ENCODE measurements around the gene HDAC4. TPM values are rescaled to one million over a fixed set of nuclear protein-coding genes. Genes with fewer than 3 reads are reported as not detected.
A peak's percentile ranks its signal among the peaks of the same experiment; 100 is the strongest.

The HDAC4 gene
- total RNA-seq, 1 donor, result 20.3 TPM

- TF ChIP-seq, protein P1, sequence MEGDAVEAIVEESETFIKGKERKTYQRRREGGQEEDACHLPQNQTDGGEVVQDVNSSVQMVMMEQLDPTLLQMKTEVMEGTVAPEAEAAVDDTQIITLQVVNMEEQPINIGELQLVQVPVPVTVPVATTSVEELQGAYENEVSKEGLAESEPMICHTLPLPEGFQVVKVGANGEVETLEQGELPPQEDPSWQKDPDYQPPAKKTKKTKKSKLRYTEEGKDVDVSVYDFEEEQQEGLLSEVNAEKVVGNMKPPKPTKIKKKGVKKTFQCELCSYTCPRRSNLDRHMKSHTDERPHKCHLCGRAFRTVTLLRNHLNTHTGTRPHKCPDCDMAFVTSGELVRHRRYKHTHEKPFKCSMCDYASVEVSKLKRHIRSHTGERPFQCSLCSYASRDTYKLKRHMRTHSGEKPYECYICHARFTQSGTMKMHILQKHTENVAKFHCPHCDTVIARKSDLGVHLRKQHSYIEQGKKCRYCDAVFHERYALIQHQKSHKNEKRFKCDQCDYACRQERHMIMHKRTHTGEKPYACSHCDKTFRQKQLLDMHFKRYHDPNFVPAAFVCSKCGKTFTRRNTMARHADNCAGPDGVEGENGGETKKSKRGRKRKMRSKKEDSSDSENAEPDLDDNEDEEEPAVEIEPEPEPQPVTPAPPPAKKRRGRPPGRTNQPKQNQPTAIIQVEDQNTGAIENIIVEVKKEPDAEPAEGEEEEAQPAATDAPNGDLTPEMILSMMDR (IDR thresholded peaks at IDR 0.05; ENCODE audit: insufficient read depth, low read depth, low read length), result no peak
- DNase-seq (ENCODE audit: low read depth), result no peak
- no peak overlapping the region for H3K4me3 ChIP-seq (ENCODE audit: low read depth, low read length)
These were observed 245.6 kb downstream of the HDAC4 start for GRCh38 chr2:239154971-239155805.

DNA sequence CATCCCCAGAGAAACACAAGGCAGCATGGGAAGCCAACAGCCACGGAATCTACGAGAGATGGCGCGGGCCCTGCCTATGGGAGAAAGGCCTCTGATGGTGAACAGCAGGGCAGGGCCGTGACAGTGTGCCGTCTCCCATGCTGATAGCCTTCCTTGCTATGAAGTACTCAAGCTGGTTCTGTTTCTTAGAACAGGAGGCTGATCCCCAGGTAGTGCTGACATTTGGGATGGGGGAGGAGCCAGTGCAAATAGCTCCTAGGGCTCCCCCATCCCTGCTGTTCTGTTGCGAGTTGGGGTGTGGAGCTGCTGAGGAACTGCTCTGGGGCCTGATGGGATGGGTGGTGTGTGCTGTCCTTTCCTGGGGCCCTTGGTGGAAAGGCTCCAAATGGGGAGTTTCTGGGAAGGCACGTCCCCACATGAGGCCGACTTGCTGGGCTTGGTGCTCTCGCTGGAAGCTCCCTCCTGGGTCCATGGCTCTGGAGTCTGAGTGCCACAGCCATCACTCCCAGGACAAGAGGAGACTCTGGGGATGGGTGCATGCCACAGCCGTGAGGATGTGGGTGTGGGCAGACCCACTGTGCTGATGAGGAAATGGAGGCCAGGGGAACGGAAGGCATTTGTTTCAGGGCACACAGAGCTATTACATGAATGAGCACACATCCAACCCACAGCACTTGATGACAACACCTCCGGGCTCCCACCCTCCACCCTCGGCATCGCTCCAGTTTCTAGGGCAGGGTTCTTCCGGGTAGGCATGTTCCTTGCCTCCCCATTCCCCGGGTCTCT, 246.8 kb downstream of the HDAC4 start:
- TF ChIP-seq, protein P1 (IDR thresholded peaks at IDR 0.05; ENCODE audit: insufficient read depth, low read depth, low read length), result no peak
- DNase-seq (ENCODE audit: low read depth), result no peak

DNA sequence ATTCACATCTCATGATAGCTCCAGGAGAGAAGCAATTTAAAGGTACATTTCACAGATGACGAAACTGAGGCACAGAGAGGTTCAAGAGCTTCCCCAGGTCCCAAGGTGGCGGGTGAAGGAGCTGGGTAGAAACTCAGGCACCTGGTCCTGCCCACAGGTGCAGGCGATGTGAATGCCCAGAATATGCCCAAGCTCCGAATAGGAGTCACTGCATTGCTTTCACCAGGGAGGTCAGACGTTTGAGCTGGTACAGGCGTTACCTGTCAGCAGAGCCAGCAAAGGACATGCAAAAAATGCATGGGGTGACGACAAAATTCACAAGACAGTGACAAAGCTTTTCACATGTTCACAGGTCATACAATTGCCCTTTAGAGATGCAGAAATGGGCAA, 247.9 kb downstream of the HDAC4 start:
- no peak for DNase-seq (ENCODE audit: low read depth)
- no peak overlapping the region for H3K4me3 ChIP-seq (ENCODE audit: low read depth, low read length)
- TF ChIP-seq, protein P1 (IDR thresholded peaks at IDR 0.05; ENCODE audit: insufficient read depth, low read depth, low read length), result no peak

More for the DNA sequence above, 246.8 kb downstream of the HDAC4 start:
- H3K4me3 ChIP-seq (ENCODE audit: low read depth, low read length), result no peak overlapping the region

GRCh38 chr2:239152239-239152915, 248.4 kb downstream of the HDAC4 start:
- DNase-seq (ENCODE audit: low read depth), result no peak
- TF ChIP-seq, protein P1 (IDR thresholded peaks at IDR 0.05; ENCODE audit: insufficient read depth, low read depth, low read length), result no peak

DNA sequence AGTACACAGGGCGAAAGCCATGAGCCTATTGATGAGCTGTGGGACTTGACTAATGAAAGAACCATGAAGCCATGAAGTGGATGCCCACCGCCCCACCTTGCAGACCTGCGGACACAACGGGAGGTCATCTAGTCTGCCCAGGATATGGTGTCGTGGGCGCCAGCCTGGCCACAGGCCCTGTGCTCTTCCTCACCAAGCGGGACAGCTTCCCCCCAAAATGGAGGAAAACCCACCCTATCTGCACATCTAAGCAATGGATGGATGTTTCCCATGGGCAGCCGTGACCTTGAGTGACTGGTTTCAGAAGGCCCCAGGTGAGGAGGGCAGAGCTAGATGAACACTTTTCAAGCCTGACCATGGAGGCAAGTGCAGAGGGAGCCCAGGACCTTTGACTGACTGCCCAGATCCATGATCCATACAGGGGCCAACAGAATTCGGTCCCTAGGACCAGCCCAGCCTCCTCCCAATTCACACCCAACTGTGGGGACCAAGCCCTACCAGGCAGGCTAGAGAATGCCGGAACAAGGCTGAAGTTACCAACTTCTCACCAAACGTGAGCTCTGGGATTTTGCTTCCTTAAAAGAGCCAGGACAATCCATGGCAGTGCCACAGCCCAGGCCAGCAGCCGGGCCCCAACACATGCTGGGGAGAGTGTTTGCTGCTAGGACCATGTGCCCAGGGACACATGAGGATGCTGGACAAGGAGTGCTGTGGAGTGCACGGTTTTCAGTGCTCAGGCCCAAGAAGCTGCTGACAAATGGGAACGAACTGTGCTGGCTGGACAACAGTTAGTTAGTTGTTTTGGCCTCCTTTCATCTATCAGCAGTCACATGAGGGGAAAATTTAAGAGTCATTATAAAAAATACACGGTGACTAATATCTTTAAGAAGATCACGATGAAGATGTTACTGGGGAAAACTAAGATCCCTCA, 249.4 kb downstream of the HDAC4 start:
- TF ChIP-seq, protein P1 (IDR thresholded peaks at IDR 0.05; ENCODE audit: insufficient read depth, low read depth, low read length), result no peak
- no peak overlapping the region for H3K4me3 ChIP-seq (ENCODE audit: low read depth, low read length)
- peak; percentile 39 for DNase-seq (ENCODE audit: low read depth)

More at GRCh38 chr2:239152239-239152915, 248.4 kb downstream of the HDAC4 start:
- H3K4me3 ChIP-seq (ENCODE audit: low read depth, low read length), result no peak overlapping the region

Data from fibroblast of villous mesenchyme (primary cell).